Stimulated activated naive CD4-positive, alpha-beta T cell treated with Interleukin-2 at 50 U/mL for 16 hours (primary cell): ENCODE results near the gene PAX5.

Experiments used
- DNase-seq: peaks from one replicate; lab custom pipeline; 2025; lab: John Stamatoyannopoulos, UW

Gene PAX5

GRCh38 chr9:36961561-36962325 is 72.3 kb downstream of the PAX5 start:
- no peak for DNase-seq

- no peak for DNase-seq
Observed at GRCh38 chr9:36961051-36961450, 73.0 kb downstream of the PAX5 start.

- no peak for DNase-seq
Observed at GRCh38 chr9:36960575-36960955, 73.5 kb downstream of the PAX5 start.

GRCh38 chr9:36959681-36960574 is 74.1 kb downstream of the PAX5 start:
- DNase-seq = no peak

GRCh38 chr9:36956908-36957307 is 77.2 kb downstream of the PAX5 start:
- DNase-seq = no peak

- no peak for DNase-seq
Observed at GRCh38 chr9:36950389-36950788, 83.7 kb downstream of the PAX5 start.

GRCh38 chr9:36949466-36949865 is 84.6 kb downstream of the PAX5 start:
- no peak for DNase-seq

GRCh38 chr9:36948051-36948450 is 86.0 kb downstream of the PAX5 start:
- DNase-seq = no peak

- DNase-seq = no peak
Observed at GRCh38 chr9:36946653-36947052, 87.4 kb downstream of the PAX5 start.

- DNase-seq = no peak
Observed at GRCh38 chr9:36945999-36946398, 88.1 kb downstream of the PAX5 start.

GRCh38 chr9:36942891-36943290 is 91.2 kb downstream of the PAX5 start:
- DNase-seq = no peak

- no peak for DNase-seq
Observed at GRCh38 chr9:36941441-36941840, 92.6 kb downstream of the PAX5 start.

GRCh38 chr9:36940881-36941280 is 93.2 kb downstream of the PAX5 start:
- no peak for DNase-seq

- no peak for DNase-seq
Observed at GRCh38 chr9:36940500-36940853, 93.6 kb downstream of the PAX5 start.

GRCh38 chr9:36939655-36940499 is 94.2 kb downstream of the PAX5 start:
- no peak for DNase-seq

- DNase-seq = no peak
Observed at GRCh38 chr9:36939214-36939613, 94.9 kb downstream of the PAX5 start.

- DNase-seq = no peak
Observed at GRCh38 chr9:36938617-36939016, 95.5 kb downstream of the PAX5 start.

GRCh38 chr9:36937951-36938350 is 96.1 kb downstream of the PAX5 start:
- no peak for DNase-seq

- no peak for DNase-seq
Observed at GRCh38 chr9:36937346-36937745, 96.7 kb downstream of the PAX5 start.

- no peak for DNase-seq
Observed at GRCh38 chr9:36936498-36936831, 97.6 kb downstream of the PAX5 start.

GRCh38 chr9:36935768-36936497 is 98.1 kb downstream of the PAX5 start:
- DNase-seq = no peak

GRCh38 chr9:36935332-36935731 is 98.7 kb downstream of the PAX5 start:
- DNase-seq = no peak
